PC-3 (cell line): ENCODE measurements around the gene PAQR5. TPM values are rescaled to one million over a fixed set of nuclear protein-coding genes. Genes with fewer than 3 reads are reported as not detected.

Experiments used
- ATAC-seq: fragments of 200-7000 bp; cut with Tn5 transposase; 2 replicates; pipeline ENCODE4 v1.9.1; 2020; ENCODE audit warnings: mild to moderate bottlenecking, moderate library complexity
- BruUV-seq: library from RNA; stranded (reverse); fragments of 400-500 nt; replicated peaks from 2 replicates; lab custom pipeline; 2021; lab: Mats Ljungman, UMichigan
- CTCF ChIA-PET: fragments of 300-600 bp; sonication (Branson Sonifier 250); formaldehyde crosslinking; loops from one replicate; lab custom pipeline; 2022; ENCODE audit warnings: antibody characterized with exemption; lab: Charles Lee
- POLR2A ChIA-PET: fragments of 300-600 bp; sonication (Branson Sonifier 250); formaldehyde crosslinking; loops from one replicate; lab custom pipeline; 2022; ENCODE audit warnings: antibody characterized with exemption; ENCODE audit not compliant: unreplicated experiment; lab: Charles Lee
- DNase-seq: peaks from one replicate; pipeline ENCODE4 v3.0.0-alpha.2; 2015
- H2AFZ ChIP-seq: fragments of 300-600 bp; sonication (generic); 2 replicates; pipeline ENCODE4 v1.6.0; 2016; ENCODE audit warnings: antibody characterized with exemption, low read length
- H3F3A ChIP-seq: fragments of 300-600 bp; sonication (generic); one replicate; pipeline ENCODE4 v1.6.0; 2017; ENCODE audit warnings: antibody characterized with exemption, low read length, control low read depth, mild to moderate bottlenecking; ENCODE audit not compliant: unreplicated experiment
- H3K27ac ChIP-seq: fragments of 300-600 bp; sonication (generic); 2 replicates; pipeline ENCODE4 v1.5.1; 2016; ENCODE audit warnings: mild to moderate bottlenecking, low read length
- H3K27me3 ChIP-seq: fragments of 300-600 bp; sonication (generic); 2 replicates; pipeline ENCODE4 v1.6.1; 2016; ENCODE audit warnings: low read length, mixed read lengths
- H3K36me3 ChIP-seq: fragments of 300-600 bp; sonication (generic); 2 replicates; pipeline ENCODE4 v1.6.1; 2016; ENCODE audit warnings: low read depth, mixed run types, low read length, mixed read lengths
- H3K4me1 ChIP-seq: fragments of 300-600 bp; sonication (generic); 2 replicates; pipeline ENCODE4 v1.5.1; 2016; ENCODE audit warnings: low read length; ENCODE audit not compliant: insufficient read depth
- H3K4me2 ChIP-seq: fragments of 300-600 bp; sonication (generic); 2 replicates; pipeline ENCODE4 v1.6.0; 2016; ENCODE audit warnings: low read length
- H3K4me3 ChIP-seq: fragments of 300-600 bp; sonication (generic); 2 replicates; pipeline ENCODE4 v1.5.1; 2016; ENCODE audit warnings: mild to moderate bottlenecking, low read length, mixed read lengths
- H3K79me2 ChIP-seq: fragments of 300-600 bp; sonication (generic); 2 replicates; pipeline ENCODE4 v1.6.1; 2017; ENCODE audit warnings: low read length, mixed read lengths
- H3K9ac ChIP-seq: fragments of 300-600 bp; sonication (generic); 2 replicates; pipeline ENCODE4 v1.6.0; 2016; ENCODE audit warnings: mild to moderate bottlenecking, low read length
- H3K9me2 ChIP-seq: fragments of 300-600 bp; sonication (generic); replicated peaks from 2 replicates; pipeline ENCODE4 v1.6.1; 2016; ENCODE audit warnings: mixed run types, low read length, mixed read lengths
- H3K9me3 ChIP-seq: fragments of 300-600 bp; sonication (generic); 2 replicates; pipeline ENCODE4 v1.6.1; 2016; ENCODE audit warnings: low read length, mixed read lengths
- H4K20me1 ChIP-seq: fragments of 300-600 bp; sonication (generic); 2 replicates; pipeline ENCODE4 v1.6.1; 2016; ENCODE audit warnings: low read length, mixed read lengths
- CTCF ChIP-seq: fragments of 300-600 bp; sonication (generic); conservative IDR thresholded peaks from 2 replicates; pipeline ENCODE4 v1.5.1; 2017; ENCODE audit warnings: antibody characterized with exemption, low read depth, mild to moderate bottlenecking, low read length
- EZH2 ChIP-seq: fragments of 300-600 bp; sonication (generic); IDR thresholded peaks from one replicate; pipeline ENCODE4 v1.6.1; 2017; ENCODE audit warnings: antibody characterized with exemption, mild to moderate bottlenecking, low read length; ENCODE audit not compliant: unreplicated experiment
- EZH2phosphoT487 ChIP-seq: fragments of 300-600 bp; sonication (generic); IDR thresholded peaks from 2 replicates; pipeline ENCODE4 v1.6.1; 2018; ENCODE audit warnings: mild to moderate bottlenecking, antibody characterized with exemption, low read length, borderline replicate concordance
- intact Hi-C: fragments of 100-400 bp; cut with micrococcal nuclease; formaldehyde crosslinking; loops from 2 replicates; pipeline ENCODE4 v1.9.0; 2023
- total RNA-seq: library from RNA; depleted of rRNA; stranded (reverse); fragments of >200 nt; gene quantifications from 2 replicates; pipeline ENCODE4 v1.2.3, GENCODE V29; 2014

The PAQR5 gene
- total RNA-seq, 1 experiment from 2014 or later, result 12.2 TPM

- no peak overlapping the region for H3K9ac ChIP-seq
- H3K4me2 ChIP-seq, result no peak overlapping the region
- intact Hi-C loops, result no loop called here
- ChIA-PET CTCF (no interaction called here), POLR2A (interaction anchor here (0.6 kb wide), 1 partner anchor 14 kb away, joined by 5 read pairs; no protein-coding TSS in a partner anchor)
- no peaks in the 10 kb centered on the region for H3K9me3 ChIP-seq
- no peaks in the 10 kb centered on the region for H4K20me1 ChIP-seq
- no peak overlapping the region for H2AFZ ChIP-seq
- peak; percentile 22; the same call in 1 of the 2 replicates for ATAC-seq
- H3F3A ChIP-seq, result no peaks in the 10 kb centered on the region
- peak; percentile 23 for DNase-seq
- H3K4me1 ChIP-seq, result no peaks in the 10 kb centered on the region
- peaks cover 3% of the 10 kb centered on the region; the same call in 1 of the 2 replicates for H3K36me3 ChIP-seq
- BruUV-seq, result no TSS peak
- no peaks in the 10 kb centered on the region for H3K9me2 ChIP-seq
- H3K27me3 ChIP-seq, result no peaks in the 10 kb centered on the region
- H3K4me3 ChIP-seq, result no peak overlapping the region
- TF ChIP-seq CTCF (no peak), EZH2 (no peak), EZH2phosphoT487 (no peak)
- no peak overlapping the region for H3K27ac ChIP-seq
- no peaks in the 10 kb centered on the region for H3K79me2 ChIP-seq
These were observed 102.1 kb downstream of the PAQR5 start for GRCh38 chr15:69400850-69401249.

- BruUV-seq, result no TSS peak
- Histone ChIP-seq H3K27me3 (no peaks in the 10 kb centered on the region), H3K27ac (no peak overlapping the region), H2AFZ (no peak overlapping the region), H3K9me2 (no peaks in the 10 kb centered on the region), H4K20me1 (no peaks in the 10 kb centered on the region), H3K9me3 (no peaks in the 10 kb centered on the region), H3F3A (no peaks in the 10 kb centered on the region), H3K36me3 (peaks cover 3% of the 10 kb centered on the region; the same call in 1 of the 2 replicates), H3K4me1 (no peaks in the 10 kb centered on the region), H3K79me2 (no peaks in the 10 kb centered on the region), H3K4me3 (no peak overlapping the region), H3K4me2 (no peak overlapping the region), H3K9ac (no peak overlapping the region)
- DNase-seq (no peak), ATAC-seq (no peak)
- intact Hi-C loops, result no loop called here
- ChIA-PET CTCF (no interaction called here), POLR2A (no interaction called here)
- TF ChIP-seq EZH2 (no peak), CTCF (no peak)
These were observed 104.1 kb downstream of the PAQR5 start for GRCh38 chr15:69402816-69403215.

- POLR2A ChIA-PET, result interaction anchor here (0.6 kb wide), 3 partner anchors 150 to 1989 kb away, joined by 4 to 5 read pairs (median 4); no protein-coding TSS in a partner anchor
- BruUV-seq, result no TSS peak
These were observed 104.9 kb downstream of the PAQR5 start for GRCh38 chr15:69403594-69403993.

More at GRCh38 chr15:69403594-69403993, 104.9 kb downstream of the PAQR5 start:
- Histone ChIP-seq H3K4me3 (no peak overlapping the region), H3K27me3 (no peaks in the 10 kb centered on the region), H2AFZ (no peak overlapping the region), H3K9ac (no peak overlapping the region), H3K4me1 (no peaks in the 10 kb centered on the region), H3F3A (no peaks in the 10 kb centered on the region), H3K9me2 (no peaks in the 10 kb centered on the region), H3K79me2 (no peaks in the 10 kb centered on the region), H3K4me2 (no peak overlapping the region), H3K36me3 (peaks cover 3% of the 10 kb centered on the region; the same call in 1 of the 2 replicates), H3K27ac (no peak overlapping the region), H4K20me1 (no peaks in the 10 kb centered on the region), H3K9me3 (no peaks in the 10 kb centered on the region)
- intact Hi-C loops, result no loop called here
- ATAC-seq (peak; percentile 61), DNase-seq (peak; percentile 41)
- CTCF ChIA-PET, result interaction anchor here (0.7 kb wide), 1 partner anchor 59 kb away, joined by 3 read pairs; no protein-coding TSS in a partner anchor
- TF ChIP-seq CTCF, result no peak
- TF ChIP-seq EZH2, result no peak
- TF ChIP-seq EZH2phosphoT487, result no peak
